GM12892 (cell line): Measurements from ENCODE around the gene LRRC3C.
A peak's percentile ranks its signal among the peaks of the same experiment; 100 is the strongest.
"Not testable (repeated sequence)": the region's sequence is repeated elsewhere in the genome, so short reads cannot be mapped to it uniquely, and the experiment has no call there.

Experiments
- DNase-seq: peaks from one replicate; pipeline ENCODE4 v3.0.0; 2011; ENCODE audit not compliant: insufficient read length
- FAIRE-seq: peaks from 2 replicates; lab custom pipeline; 2011; peaks lifted over from hg19 to GRCh38; lab: Jason Lieb, UNC
- POLR2A ChIP-seq: IDR thresholded peaks from 2 replicates; pipeline ENCODE4 v1.6.1; 2011; ENCODE audit warnings: low read depth, low read length, control low read depth
- POLR2AphosphoS5 ChIP-seq: IDR thresholded peaks from 2 replicates; pipeline ENCODE4 v1.6.1; 2011; ENCODE audit warnings: low read depth, low read length, control low read depth
- TAF1 ChIP-seq: IDR thresholded peaks from 2 replicates; pipeline ENCODE4 v1.6.1; 2011; ENCODE audit warnings: low read depth, mild to moderate bottlenecking, control low read depth, low read length, borderline replicate concordance

Gene LRRC3C

DNA sequence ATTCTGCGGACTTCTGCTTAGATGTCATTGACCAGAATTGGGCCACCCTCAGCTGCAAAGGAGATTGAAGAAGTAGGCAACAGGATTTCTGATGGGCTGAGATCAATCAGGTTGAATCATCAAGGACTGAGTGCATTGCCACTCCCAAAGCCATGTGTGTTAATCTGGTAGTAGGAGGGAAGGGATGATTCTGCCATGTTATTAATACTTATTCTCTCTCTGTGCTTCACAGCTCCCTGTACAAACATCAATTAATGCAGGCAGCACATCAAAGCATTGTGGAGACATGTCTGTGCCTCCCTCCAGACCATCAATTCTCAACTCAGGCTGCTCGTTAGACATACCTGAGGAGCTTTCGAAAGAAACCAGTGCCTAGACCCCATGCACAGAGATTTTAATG lies 11.6 kb downstream of the LRRC3C start:
- no peak for TF ChIP-seq POLR2AphosphoS5
- TF ChIP-seq POLR2A = no peak
- no peak for TF ChIP-seq TAF1
- DNase-seq (no peak), FAIRE-seq (no peak)

DNA sequence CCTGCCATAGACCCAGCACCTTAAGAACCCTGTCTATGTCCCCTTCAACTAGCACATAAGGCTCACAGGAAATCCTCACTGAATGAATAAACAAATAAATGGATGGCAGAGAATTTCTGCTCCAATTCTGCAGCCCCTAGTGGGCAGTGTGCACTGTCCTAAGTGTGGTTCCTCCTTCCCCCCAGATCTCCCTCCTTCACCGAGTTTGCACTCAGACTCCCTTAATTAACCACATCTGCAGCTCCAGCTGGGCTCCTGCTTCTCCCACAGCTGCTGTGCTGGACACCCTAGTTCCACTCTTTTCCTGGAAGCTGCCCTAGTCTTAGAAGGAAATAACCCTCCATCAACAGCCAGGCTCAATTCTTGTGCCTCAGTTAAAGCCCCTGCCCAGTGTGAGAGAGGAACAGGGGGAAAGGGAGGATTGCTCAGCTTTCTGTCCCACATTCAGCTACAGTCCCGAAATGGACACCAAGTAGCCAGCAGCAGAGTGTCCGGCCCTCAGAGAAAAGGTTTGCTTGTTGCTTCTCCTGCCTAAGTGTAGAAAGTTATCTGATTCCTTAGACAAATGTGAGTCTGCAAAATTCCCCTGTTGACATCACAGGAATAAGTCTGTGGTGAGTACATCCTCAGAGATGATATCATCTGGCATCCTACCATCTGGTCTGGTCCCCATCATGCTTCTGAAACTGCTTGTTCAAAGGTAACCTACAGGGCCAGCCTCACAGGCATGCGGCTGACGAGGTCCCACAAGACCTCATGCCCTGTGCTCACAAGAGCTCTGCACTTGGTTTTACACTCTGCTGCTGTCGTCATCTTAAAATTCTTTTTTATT lies 12.3 kb downstream of the LRRC3C start:
- DNase-seq = no peak
- TF ChIP-seq POLR2AphosphoS5 = no peak
- no peak for TF ChIP-seq POLR2A
- TF ChIP-seq TAF1 = no peak
- FAIRE-seq = peak; percentile 86

DNA sequence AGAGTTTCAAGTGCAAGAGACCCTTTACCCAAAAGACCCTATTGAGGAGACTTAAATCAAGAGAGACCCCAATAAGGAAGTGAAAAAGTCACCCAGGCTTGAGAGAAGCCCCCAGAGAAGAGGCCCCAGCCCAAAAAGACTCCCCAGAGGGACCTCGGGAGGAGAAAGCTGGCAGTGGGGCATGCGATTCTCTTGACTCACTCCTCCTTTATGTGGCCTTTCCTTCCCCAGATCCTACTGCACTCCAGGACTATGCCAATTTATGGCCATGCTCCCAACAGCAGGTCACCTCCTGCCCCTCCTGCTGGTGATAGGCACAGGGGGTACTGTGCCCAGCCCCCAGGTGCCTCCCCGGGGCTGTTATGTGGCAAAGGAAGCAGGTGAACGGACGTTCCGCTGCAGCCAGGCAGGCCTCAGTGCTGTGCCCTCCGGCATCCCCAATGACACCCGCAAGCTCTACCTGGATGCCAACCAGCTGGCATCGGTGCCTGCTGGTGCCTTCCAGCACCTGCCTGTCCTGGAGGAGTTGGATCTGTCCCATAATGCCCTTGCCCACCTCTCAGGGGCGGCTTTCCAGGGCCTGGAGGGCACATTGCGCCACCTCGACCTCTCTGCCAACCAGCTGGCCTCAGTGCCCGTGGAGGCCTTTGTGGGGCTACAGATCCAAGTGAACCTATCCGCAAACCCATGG lies 16.3 kb downstream of the LRRC3C start:
- no peak for DNase-seq
- no peak for TF ChIP-seq TAF1
- TF ChIP-seq POLR2A = no peak
- TF ChIP-seq POLR2AphosphoS5 = no peak
- no peak for FAIRE-seq

DNA sequence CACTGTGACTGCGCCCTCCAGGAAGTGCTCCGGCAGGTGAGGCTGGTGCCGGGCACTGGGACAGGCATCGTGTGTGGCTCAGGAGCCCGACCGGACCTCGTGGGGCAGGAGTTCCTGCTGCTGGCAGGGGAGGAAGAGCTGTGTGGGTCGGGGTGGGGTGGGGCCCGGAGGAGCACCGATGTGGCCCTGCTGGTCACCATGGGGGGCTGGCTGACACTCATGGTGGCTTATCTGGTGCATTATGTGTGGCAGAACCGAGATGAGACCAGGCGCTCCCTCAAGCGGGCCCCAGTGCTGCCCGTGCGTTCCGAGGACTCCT lies 16.8 kb downstream of the LRRC3C start:
- DNase-seq (no peak), FAIRE-seq (no peak)
- TF ChIP-seq POLR2A (no peak), TAF1 (no peak), POLR2AphosphoS5 (no peak)

DNA sequence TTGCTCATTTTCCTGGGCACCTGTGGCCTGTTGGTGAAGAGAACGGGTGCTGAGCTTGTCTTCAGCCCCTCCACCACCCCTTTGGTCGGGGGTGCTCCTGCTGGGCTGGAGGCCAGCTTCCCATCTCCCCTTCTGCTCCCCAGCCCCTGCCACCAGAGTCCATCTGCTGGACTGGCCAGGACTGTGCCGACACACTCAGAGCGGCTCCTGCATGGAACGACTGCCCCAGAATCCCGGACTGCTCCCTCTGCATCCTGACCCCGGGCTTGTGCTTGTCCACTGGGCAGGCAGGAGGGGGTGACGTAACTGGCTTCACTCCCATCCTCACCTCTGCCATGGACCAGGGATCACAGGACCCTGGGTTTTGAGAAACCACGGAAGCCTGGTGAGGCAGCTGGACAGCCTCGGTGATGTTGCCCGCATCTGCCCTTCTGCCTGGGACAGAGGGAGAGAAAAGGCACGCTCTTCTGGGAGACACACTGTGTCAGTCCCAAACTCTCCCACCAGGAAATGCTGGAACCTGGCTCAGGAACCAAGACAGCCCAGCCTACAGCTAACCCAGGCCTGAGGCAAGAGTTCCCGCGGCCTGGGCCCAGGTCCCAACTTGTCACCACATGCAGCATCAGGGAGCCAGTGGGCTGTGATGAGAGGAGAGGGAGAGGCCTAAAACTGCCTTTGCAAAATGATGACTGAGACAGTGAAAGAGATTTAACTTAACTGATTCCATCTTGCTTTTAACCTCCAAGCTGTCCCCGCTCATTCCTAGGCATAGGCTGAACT lies 19.2 kb downstream of the LRRC3C start:
- TF ChIP-seq TAF1 (no peak), POLR2A (no peak), POLR2AphosphoS5 (no peak)
- DNase-seq = no peak
- FAIRE-seq = no peak

DNA sequence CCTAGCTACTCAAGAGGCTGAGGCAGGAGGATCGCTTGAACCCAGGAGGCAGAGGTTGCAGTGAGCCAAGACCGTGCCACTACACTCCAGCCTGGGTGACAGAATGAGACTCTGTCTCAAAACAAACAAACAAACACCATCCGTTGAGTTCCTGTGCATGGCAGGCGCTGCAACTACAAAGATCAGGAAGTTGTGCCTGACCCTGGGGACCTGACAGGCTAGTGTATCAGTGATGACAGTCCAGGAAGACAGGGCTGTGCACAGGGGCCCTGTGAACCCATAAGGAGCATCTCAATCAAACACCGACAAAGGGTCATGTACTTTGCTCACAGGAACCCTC lies 20.9 kb downstream of the LRRC3C start:
- not testable (repeated sequence) for FAIRE-seq, DNase-seq

DNA sequence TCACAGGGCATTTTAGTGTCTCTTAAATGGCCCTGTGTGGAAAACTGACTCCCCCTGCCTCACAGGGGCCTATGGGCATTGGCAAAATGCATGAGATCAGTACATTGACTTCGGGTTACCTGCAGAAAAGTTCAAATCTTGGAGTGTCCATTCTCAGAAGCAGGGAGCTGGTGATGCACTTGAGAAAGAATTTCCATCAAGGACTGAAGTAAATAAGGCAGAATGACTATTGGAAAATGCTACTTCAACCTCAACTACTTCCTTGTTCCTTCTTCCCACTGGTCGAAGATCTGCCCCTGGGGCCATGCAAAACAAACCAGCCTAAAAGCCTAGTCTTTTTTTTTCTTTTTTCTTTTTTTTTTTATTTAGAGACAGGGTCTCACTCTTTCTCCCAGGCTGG lies 21.5 kb downstream of the LRRC3C start:
- peak; percentile 17 for FAIRE-seq
- no peak for DNase-seq

DNA sequence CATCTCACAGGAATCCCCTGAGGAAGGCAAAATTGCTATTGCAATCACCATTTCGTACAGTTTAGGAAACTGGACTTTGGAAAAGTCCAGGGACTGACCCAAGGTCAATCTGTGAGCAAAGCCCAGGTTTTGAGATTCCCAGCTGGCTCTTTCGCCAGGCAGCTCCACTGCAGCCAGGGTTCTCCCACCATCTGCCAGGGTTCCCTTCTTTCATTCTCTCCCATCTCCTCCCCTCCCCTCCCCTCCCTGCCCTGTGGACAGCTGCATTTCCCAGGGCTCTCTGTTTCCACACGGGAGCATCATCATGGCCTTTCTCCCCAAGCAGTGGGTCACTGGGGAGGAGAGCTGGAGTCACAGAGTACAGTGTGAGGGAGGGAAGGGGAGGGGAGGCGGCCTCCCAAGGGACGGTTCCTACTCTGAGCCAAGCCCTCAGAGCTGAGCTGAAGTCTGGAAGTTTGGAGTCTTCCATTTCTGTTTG lies 23.4 kb downstream of the LRRC3C start:
- no peak for TF ChIP-seq POLR2AphosphoS5
- no peak for TF ChIP-seq TAF1
- no peak for TF ChIP-seq POLR2A
- no peak for FAIRE-seq
- no peak for DNase-seq

More for the DNA sequence above, 21.5 kb downstream of the LRRC3C start:
- no peak for TF ChIP-seq TAF1
- TF ChIP-seq POLR2AphosphoS5 = no peak
- no peak for TF ChIP-seq POLR2A

DNA sequence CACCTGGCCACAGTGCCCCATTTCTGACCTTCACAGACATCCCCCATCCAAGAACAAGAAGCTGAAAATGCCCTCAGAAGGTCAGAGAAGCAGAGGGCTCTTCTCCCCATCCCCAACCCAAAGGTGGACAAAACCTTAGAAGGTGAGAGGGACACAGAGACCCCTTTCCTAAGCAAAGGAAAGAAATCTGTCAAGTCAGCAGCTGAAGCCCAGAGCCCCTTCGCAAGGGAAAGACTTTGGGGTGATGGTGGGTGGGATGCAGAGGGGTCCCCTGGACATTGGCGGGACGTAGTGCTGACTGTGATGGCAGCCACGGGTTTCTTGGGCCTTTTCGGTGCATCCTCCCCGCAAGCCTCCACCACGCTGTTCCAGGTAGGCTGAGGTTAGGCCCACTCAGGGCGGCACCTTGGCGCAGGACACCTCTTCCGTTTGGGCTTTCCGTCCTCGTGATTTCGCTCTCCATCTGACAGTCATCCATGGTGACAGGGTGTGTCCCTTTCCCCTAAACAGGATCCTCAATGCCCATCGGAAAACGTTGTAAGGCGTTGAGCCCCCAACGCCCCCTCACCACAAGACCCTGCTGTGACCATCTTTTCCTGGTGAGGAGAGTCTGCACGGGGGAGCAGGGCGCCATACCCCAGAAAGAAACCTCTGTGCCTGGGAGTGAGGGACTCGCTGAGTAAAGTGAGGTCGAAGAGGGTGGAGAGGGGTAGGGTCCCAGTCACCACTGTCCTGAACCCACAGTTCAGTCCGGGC lies 24.6 kb downstream of the LRRC3C start:
- no peak for TF ChIP-seq POLR2A
- TF ChIP-seq POLR2AphosphoS5 = no peak
- TF ChIP-seq TAF1 = no peak
- FAIRE-seq = no peak

DNA sequence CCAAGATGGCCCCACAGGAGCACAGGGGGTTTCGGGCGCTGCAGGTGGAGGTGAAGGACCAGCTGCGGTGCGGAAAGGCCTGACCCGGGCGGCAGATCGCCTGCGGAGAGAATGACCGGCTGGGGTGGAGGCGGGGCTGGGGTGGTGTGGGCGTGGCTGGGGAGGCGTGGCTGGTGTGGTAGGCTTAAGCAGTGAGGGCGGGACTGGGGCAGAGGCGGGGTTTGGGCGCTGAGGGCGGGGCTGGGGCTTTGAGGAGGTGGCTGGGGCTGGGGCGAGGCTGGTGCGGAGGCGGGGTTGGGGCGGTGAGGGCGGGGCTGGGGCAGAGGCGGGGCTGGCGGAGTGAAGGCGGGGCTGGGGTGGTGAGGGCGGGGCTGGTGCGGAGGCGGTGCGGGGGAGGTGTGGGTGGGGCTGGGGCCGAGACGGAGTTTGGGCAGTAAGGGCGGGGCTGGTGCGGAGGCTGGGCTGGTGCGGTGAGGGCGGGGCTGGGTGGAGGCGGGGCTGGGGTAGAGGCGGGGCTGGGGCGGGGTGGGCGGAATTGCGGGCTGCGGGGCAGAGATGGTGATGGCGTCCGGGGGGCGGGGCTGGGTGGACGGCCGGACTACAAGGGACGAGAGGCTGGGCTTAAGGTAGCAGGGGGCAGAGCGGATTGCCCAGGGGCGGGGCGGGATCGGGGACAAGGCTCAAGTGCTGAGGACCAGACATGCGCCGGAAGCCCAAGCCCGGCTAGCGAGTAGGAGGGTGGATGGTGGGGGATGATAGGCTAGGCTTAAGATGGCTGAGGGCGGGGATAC lies 25.3 kb downstream of the LRRC3C start:
- FAIRE-seq (peak; percentile 99), DNase-seq (peak; percentile 91)
- TF ChIP-seq TAF1 (no peak), POLR2AphosphoS5 (no peak), POLR2A (peak; percentile 47; the same call in 1 of the 2 replicates)

More for the DNA sequence above, 24.6 kb downstream of the LRRC3C start:
- DNase-seq = no peak

DNA sequence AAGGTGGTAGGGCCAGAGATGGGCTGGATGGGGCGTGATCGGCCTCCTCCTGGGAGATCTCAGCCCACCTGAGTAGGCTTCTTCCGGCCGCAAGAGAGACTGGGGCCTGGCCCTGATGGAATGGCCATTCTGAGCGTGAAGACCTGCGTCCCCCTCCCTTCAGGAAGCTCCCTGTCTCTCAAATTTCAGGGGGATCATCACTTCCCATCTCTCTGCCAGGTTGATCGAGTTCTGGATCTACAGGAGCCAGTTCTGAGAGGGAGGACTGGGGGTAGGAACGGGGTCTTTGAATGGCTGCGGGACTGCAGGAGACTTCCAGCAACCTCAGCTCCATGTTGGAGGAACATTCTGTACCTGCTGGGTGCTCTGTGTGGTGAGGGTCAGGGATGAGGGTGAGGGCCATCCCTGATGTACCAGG lies 25.9 kb downstream of the LRRC3C start:
- TF ChIP-seq POLR2A (no peak), TAF1 (no peak), POLR2AphosphoS5 (no peak)
- FAIRE-seq (no peak), DNase-seq (no peak)
